SK-N-SH (cell line): ENCODE measurements around the gene RRBP1. TPM values are rescaled to one million over a fixed set of nuclear protein-coding genes. Genes with fewer than 3 reads are reported as not detected.

Source experiments
- CTCF ChIA-PET: fragments of 300-600, 350-600 bp; formaldehyde crosslinking; extraction: SDS; loops from one replicate; lab custom pipeline; 2021; lab: Yijun Ruan, JAX
- POLR2A ChIA-PET: fragments of 350-600 bp; sonication (Branson Sonifier 250); formaldehyde crosslinking; extraction: SDS; loops from one replicate; lab custom pipeline; 2020; ENCODE audit warnings: antibody characterized with exemption, inconsistent platforms; lab: Yijun Ruan, JAX
- DNase-seq: peaks from one replicate; pipeline ENCODE4 v3.0.0; 2012
- H2AFZ ChIP-seq: fragments of 200-600 bp; sonication (generic); 2 replicates; pipeline ENCODE4 v1.8.1; 2016; ENCODE audit warnings: antibody characterized with exemption, mild to moderate bottlenecking, low read depth
- H3F3A ChIP-seq: fragments of 200-600 bp; sonication (generic); replicated peaks from 2 replicates; pipeline ENCODE3; 2016; ENCODE audit warnings: antibody characterized with exemption, mild to moderate bottlenecking; ENCODE audit not compliant: insufficient read depth
- H3K27ac ChIP-seq, 2 experiments: fragments of 200-500 bp in 1 of 2; fragments of 200-600 bp in 1 of 2; sonication (Bioruptor generic) in 1 of 2; sonication (generic), shearing (Covaris generic) in 1 of 2; 2 replicates each; pipeline versions ENCODE4 v1.5.1 to v1.6.1; 2014 to 2016; ENCODE audit warnings: low read depth in 2 of 2, inconsistent platforms in 1 of 2, low read length in 1 of 2, mild to moderate bottlenecking in 1 of 2, mixed read lengths in 1 of 2
- H3K27me3 ChIP-seq: fragments of 200-600 bp; sonication (generic), shearing (Covaris generic); 2 replicates; pipeline ENCODE4 v1.6.1; 2016; ENCODE audit warnings: mixed run types; ENCODE audit not compliant: insufficient read depth
- H3K36me3 ChIP-seq, 2 experiments: fragments of 200-500 bp in 1 of 2; fragments of 200-600 bp in 1 of 2; sonication (Bioruptor generic) in 1 of 2; sonication (generic) in 1 of 2; replicated peaks in 1 of 2; 2 replicates each; pipeline versions ENCODE3 to v1.5.1; 2014 to 2016; ENCODE audit warnings: low read length in 1 of 2, mild to moderate bottlenecking in 1 of 2; ENCODE audit not compliant: insufficient read depth in 2 of 2, control insufficient read depth in 1 of 2
- H3K4me1 ChIP-seq, 2 experiments: fragments of 200-500 bp in 1 of 2; fragments of 200-600 bp in 1 of 2; sonication (Bioruptor generic) in 1 of 2; sonication (generic), shearing (Covaris generic) in 1 of 2; 2 replicates each; pipeline versions ENCODE4 v1.5.1 to v1.6.1; 2014 to 2016; ENCODE audit warnings: low read depth in 1 of 2, low read length in 1 of 2, mixed run types in 1 of 2; ENCODE audit not compliant: insufficient read depth in 2 of 2, control insufficient read depth in 1 of 2
- H3K4me2 ChIP-seq: fragments of 200-600 bp; sonication (generic), shearing (Covaris generic); 2 replicates; pipeline ENCODE4 v1.6.1; 2017; ENCODE audit warnings: mixed run types
- H3K4me3 ChIP-seq, 2 experiments: fragments of 200-500 bp in 1 of 2; fragments of 200-600 bp in 1 of 2; sonication (Bioruptor generic) in 1 of 2; sonication (generic), shearing (Covaris generic) in 1 of 2; 2 replicates each; pipeline versions ENCODE4 v1.5.1 to v1.8.1; 2014 to 2016; ENCODE audit warnings: low read depth in 2 of 2, inconsistent platforms in 1 of 2, low read length in 1 of 2, mild to moderate bottlenecking in 1 of 2, mixed read lengths in 1 of 2, moderate library complexity in 1 of 2
- H3K79me2 ChIP-seq: fragments of 200-600 bp; sonication (generic); 2 replicates; pipeline ENCODE4 v1.8.1; 2017; ENCODE audit warnings: mild to moderate bottlenecking; ENCODE audit not compliant: insufficient read depth
- H3K9ac ChIP-seq: fragments of 200-600 bp; sonication (generic); 2 replicates; pipeline ENCODE4 v1.6.1; 2017; ENCODE audit warnings: mixed run types
- H3K9me2 ChIP-seq: fragments of 200-600 bp; sonication (generic); 2 replicates; pipeline ENCODE4 v1.6.1; 2017; ENCODE audit warnings: mixed run types
- H3K9me3 ChIP-seq: fragments of 200-600 bp; sonication (generic); 2 replicates; pipeline ENCODE4 v1.6.1; 2017; ENCODE audit warnings: mixed run types, mild to moderate bottlenecking, moderate library complexity
- H4K20me1 ChIP-seq: fragments of 200-600 bp; sonication (generic); 2 replicates; pipeline ENCODE4 v1.6.1; 2017; ENCODE audit warnings: mild to moderate bottlenecking, mixed run types; ENCODE audit not compliant: insufficient read depth
- CHD2 ChIP-seq: fragments of 150-350 bp; IDR thresholded peaks from 2 replicates; pipeline ENCODE4 v1.6.1; 2018; ENCODE audit warnings: low read length; ENCODE audit not compliant: partially characterized antibody
- EP300 ChIP-seq, 2 experiments: IDR thresholded peaks; 2 replicates each; pipeline versions ENCODE4 v1.4.0 to v1.6.1; 2012; ENCODE audit warnings: borderline replicate concordance in 1 of 2, low read depth in 1 of 2, low read length in 1 of 2
- GABPA ChIP-seq: IDR thresholded peaks from 2 replicates; pipeline ENCODE4 v1.4.0; 2012; ENCODE audit warnings: low read depth, mild to moderate bottlenecking
- MXI1 ChIP-seq: IDR thresholded peaks from 2 replicates; pipeline ENCODE4 v1.6.1; 2012; ENCODE audit warnings: mild to moderate bottlenecking, low read depth, low read length, improper control_type of control experiment
- NFIC ChIP-seq: IDR thresholded peaks from 2 replicates; pipeline ENCODE4 v1.4.0; 2012; ENCODE audit warnings: borderline replicate concordance
- POLR2AphosphoS5 ChIP-seq: IDR thresholded peaks from 2 replicates; pipeline ENCODE4 v1.6.1; 2012; ENCODE audit warnings: low read depth, low read length
- RAD21 ChIP-seq: IDR thresholded peaks from 2 replicates; pipeline ENCODE4 v1.6.1; 2012; ENCODE audit warnings: mild to moderate bottlenecking, low read length
- RXRA ChIP-seq: IDR thresholded peaks from 2 replicates; pipeline ENCODE4 v1.4.0; 2012; ENCODE audit warnings: low read depth, mild to moderate bottlenecking, borderline replicate concordance
- SMC3 ChIP-seq: IDR thresholded peaks from 2 replicates; pipeline ENCODE4 v1.6.1; 2012; ENCODE audit warnings: low read depth, low read length, improper control_type of control experiment
- YY1 ChIP-seq: IDR thresholded peaks from 2 replicates; pipeline ENCODE4 v1.4.0; 2012; ENCODE audit warnings: low read depth, mild to moderate bottlenecking
- ZBTB33 ChIP-seq: IDR thresholded peaks from 2 replicates; pipeline ENCODE4 v1.4.0; 2012; ENCODE audit warnings: low read depth, borderline replicate concordance
- WGBS: methylation state at CpG from one replicate; pipeline ENCODE4 v1.1.6; 2017; ENCODE audit warnings: low lambda C conversion rate; 5-methylcytosine and 5-hydroxymethylcytosine counted together
- polyA plus RNA-seq, 3 experiments: library from polyadenylated mRNA; depleted of rRNA; stranded (reverse); fragments of >200 nt; gene quantifications; 2 replicates each; pipeline ENCODE4 v1.2.3, GENCODE V29; 2012

Gene RRBP1
- polyA plus RNA-seq, 1 of the 3 experiments (the other 2 are of a cell fraction) = 50.2 TPM

GRCh38 chr20:17679941-17680835 is 1.9 kb downstream of the RRBP1 start:
- no peak for DNase-seq
- WGBS = 59% methylated on average over 23 of the region's 27 CpGs

GRCh38 chr20:17678886-17679285 is 3.2 kb downstream of the RRBP1 start:
- H3K79me2 ChIP-seq = peaks cover 71% of the 10 kb centered on the region
- no peak overlapping the region for H3K4me3 ChIP-seq
- no peak overlapping the region for H3K4me2 ChIP-seq
- H2AFZ ChIP-seq = no peak overlapping the region
- H3K27ac ChIP-seq = no peak overlapping the region
- H3K36me3 ChIP-seq = peaks cover 6 to 31% of the 10 kb centered on the region in 2 experiments
- H3K9me2 ChIP-seq = no peaks in the 10 kb centered on the region
- DNase-seq = no peak
- peaks cover 8 to 14% of the 10 kb centered on the region in 2 experiments; a peak in 2 of 4 replicates for H3K4me1 ChIP-seq
- no peak for TF ChIP-seq POLR2AphosphoS5
- TF ChIP-seq CHD2 = no peak
- TF ChIP-seq YY1 = no peak
- TF ChIP-seq EP300 (IDR thresholded peaks at IDR 0.05; ENCODE audit: borderline replicate concordance in 1 of 2, low read depth in 1 of 2, low read length in 1 of 2) = no peak
- no peak for TF ChIP-seq RXRA
- TF ChIP-seq RAD21 = no peak
- TF ChIP-seq ZBTB33 = no peak
- TF ChIP-seq SMC3 = no peak
- no peak for TF ChIP-seq MXI1
- TF ChIP-seq, all 33 proteins: peak for 0
- ChIA-PET CTCF (interaction anchor here (0.8 to 6.4 kb wide), 3 partner anchors 219 to 318 kb away, joined by 3 to 75 read pairs (median 4); no protein-coding TSS in a partner anchor), POLR2A (interaction anchor here (0.5 kb wide), 1 partner anchor 314 kb away, joined by 4 read pairs; no protein-coding TSS in a partner anchor)
- H3K9me3 ChIP-seq = no peaks in the 10 kb centered on the region
- no peaks in the 10 kb centered on the region for H3F3A ChIP-seq
- peaks cover 4% of the 10 kb centered on the region for H3K27me3 ChIP-seq
- no peak overlapping the region for H3K9ac ChIP-seq
- peaks cover 68% of the 10 kb centered on the region for H4K20me1 ChIP-seq
- 95% methylated on average over 3 of the region's 3 CpGs for WGBS

More at GRCh38 chr20:17679941-17680835, 1.9 kb downstream of the RRBP1 start:
- ChIA-PET POLR2A (no interaction called here), CTCF (interaction anchor here (0.6 to 6.4 kb wide), 20 partner anchors 9 to 393 kb away, joined by 3 to 75 read pairs (median 4); no protein-coding TSS in a partner anchor)
- Histone ChIP-seq H3K4me2 (peak overlapping the region; percentile 91), H3K9me3 (no peaks in the 10 kb centered on the region), H3K27me3 (peaks cover 17% of the 10 kb centered on the region), H3K4me3 (peak overlapping the region; percentile 79 to 87), H3K4me1 (peaks cover 8 to 14% of the 10 kb centered on the region in 2 experiments; a peak in 2 of 4 replicates), H3K27ac (peak overlapping the region in 1 of 2 experiments; percentile 28; a peak in 1 of 4 replicates), H3K9me2 (no peaks in the 10 kb centered on the region), H2AFZ (no peak overlapping the region), H3K36me3 (peaks cover 6 to 30% of the 10 kb centered on the region in 2 experiments), H3K9ac (peak overlapping the region; percentile 73), H3K79me2 (peaks cover 58% of the 10 kb centered on the region), H4K20me1 (peaks cover 55% of the 10 kb centered on the region), H3F3A (no peaks in the 10 kb centered on the region)
- no peak for TF ChIP-seq NFIC
- no peak for TF ChIP-seq GABPA
